K562 (cell line): ENCODE data around the gene DAB1. TPM values are rescaled to one million over a fixed set of nuclear protein-coding genes. Genes with fewer than 3 reads are reported as not detected.

Experiments used
- ATAC-seq: fragments of 200-7000 bp; cut with Tn5 transposase; 3 replicates; pipeline ENCODE4 v1.9.1; 2020; ENCODE audit warnings: moderate library complexity
- BruUV-seq: library from RNA; stranded (reverse); fragments of 400-500 nt; replicated peaks from 2 replicates; lab custom pipeline; 2021; lab: Mats Ljungman, UMichigan
- CTCF ChIA-PET: fragments of 300-600 bp; formaldehyde crosslinking; extraction: SDS; loops from one replicate; lab custom pipeline; 2021; ENCODE audit warnings: low intra/inter-chr PET ratio; lab: Yijun Ruan, JAX
- POLR2A ChIA-PET: fragments of 300-600, 350-650 bp; sonication (Branson Sonifier 250); formaldehyde crosslinking; extraction: SDS; loops from one replicate; lab custom pipeline; 2021; ENCODE audit warnings: antibody characterized with exemption, inconsistent platforms; lab: Yijun Ruan, JAX
- DNase-seq, 4 experiments: peaks; one replicate each; pipeline versions ENCODE4 v3.0.0 to v3.0.0-alpha.2; 2011 to 2018; ENCODE audit warnings: low spot score in 3 of 4, mixed read lengths in 3 of 4; ENCODE audit errors: extremely low read depth in 1 of 4
- FAIRE-seq: peaks from 2 replicates; lab custom pipeline; 2011; peaks lifted over from hg19 to GRCh38; lab: Jason Lieb, UNC
- H2AFZ ChIP-seq: 2 replicates; pipeline ENCODE4 v1.6.0; 2011; ENCODE audit warnings: low read depth, low read length, control low read depth, inconsistent platforms
- H3K27ac ChIP-seq: fragments of 200-600 bp; 3 replicates; pipeline ENCODE4 v1.8.0; 2011; ENCODE audit warnings: low read depth, mild to moderate bottlenecking, control low read depth, inconsistent platforms, low read length, moderate library complexity, mixed read lengths; ENCODE audit errors: extremely low read depth
- H3K27me3 ChIP-seq, 2 experiments: fragments of 300-600 bp in 1 of 2; 2 replicates in 1 of 2; 3 replicates in 1 of 2; pipeline versions ENCODE4 v1.6.0 to v1.8.0; 2011; ENCODE audit warnings: inconsistent platforms in 2 of 2, low read length in 2 of 2, mild to moderate bottlenecking in 1 of 2, mixed read lengths in 1 of 2, moderate library complexity in 1 of 2; ENCODE audit not compliant: control insufficient read depth in 2 of 2, insufficient read depth in 2 of 2
- H3K36me3 ChIP-seq: fragments of 300-600 bp; 3 replicates; pipeline ENCODE4 v1.8.0; 2011; ENCODE audit warnings: mild to moderate bottlenecking, low read length, inconsistent platforms; ENCODE audit not compliant: control insufficient read depth, insufficient read depth
- H3K4me1 ChIP-seq, 2 experiments: fragments of 200-600 bp in 1 of 2; replicated peaks in 1 of 2; 2 replicates in 1 of 2; 3 replicates in 1 of 2; pipeline versions ENCODE4 v1.5.1 to v1.8.0; 2011; ENCODE audit warnings: inconsistent platforms in 2 of 2, low read length in 2 of 2, mild to moderate bottlenecking in 1 of 2, mixed read lengths in 1 of 2, moderate library complexity in 1 of 2; ENCODE audit not compliant: control insufficient read depth in 2 of 2, insufficient read depth in 2 of 2
- H3K4me2 ChIP-seq: 2 replicates; pipeline ENCODE4 v1.6.1; 2011; ENCODE audit warnings: low read length, control low read depth, inconsistent platforms, mixed read lengths; ENCODE audit not compliant: insufficient read depth
- H3K4me3 ChIP-seq: fragments of 200-600 bp; sonication (generic), shearing (Covaris generic); 2 replicates; pipeline ENCODE4 v1.5.1; 2016; ENCODE audit warnings: control low read depth, inconsistent platforms
- H3K79me2 ChIP-seq: fragments of 200-600 bp; 3 replicates; pipeline ENCODE4 v1.8.0; 2011; ENCODE audit warnings: low read length, inconsistent platforms; ENCODE audit not compliant: control insufficient read depth, insufficient read depth
- H3K9ac ChIP-seq, 2 experiments: 2 replicates each; pipeline versions ENCODE4 v1.6.0 to v1.6.1; 2011; ENCODE audit warnings: low read depth in 2 of 2, low read length in 2 of 2, control low read depth in 1 of 2, inconsistent platforms in 1 of 2, mild to moderate bottlenecking in 1 of 2, mixed read lengths in 1 of 2; ENCODE audit not compliant: insufficient read depth in 1 of 2
- H3K9me1 ChIP-seq: one replicate; pipeline ENCODE4 v1.6.0; 2011; ENCODE audit warnings: inconsistent platforms, mild to moderate bottlenecking, low read length, moderate library complexity; ENCODE audit not compliant: control insufficient read depth, insufficient read depth
- H3K9me3 ChIP-seq: replicated peaks from 2 replicates; pipeline ENCODE4 v1.5.1; 2011; ENCODE audit warnings: low read depth, low read length, inconsistent platforms; ENCODE audit not compliant: control insufficient read depth, insufficient read depth
- H4K20me1 ChIP-seq: replicated peaks from 2 replicates; pipeline ENCODE4 v1.6.1; 2011; ENCODE audit warnings: low read length, inconsistent platforms, mixed read lengths; ENCODE audit not compliant: control insufficient read depth, insufficient read depth
- POLR3A ChIP-seq: IDR thresholded peaks from 2 replicates; pipeline ENCODE4 v1.6.1; 2011; ENCODE audit warnings: borderline replicate concordance, mild to moderate bottlenecking, moderate library complexity; ENCODE audit not compliant: insufficient read length, insufficient read depth; ENCODE audit errors: extremely low read depth
- RERE ChIP-seq: sonication (generic); formaldehyde crosslinking; IDR thresholded peaks from 2 replicates; pipeline ENCODE4 v1.8.0; 2023; ENCODE audit warnings: missing genetic modification reagents, mild to moderate bottlenecking, borderline replicate concordance
- TFAP4 ChIP-seq: sonication (generic); formaldehyde crosslinking; IDR thresholded peaks from 2 replicates; pipeline ENCODE4 v1.8.0; 2022; ENCODE audit warnings: missing genetic modification reagents, mild to moderate bottlenecking, moderate library complexity, borderline replicate concordance
- ZFPM2 ChIP-seq: fragments of 250-450 bp; sonication (Bioruptor Pico); IDR thresholded peaks from 2 replicates; pipeline ENCODE4 v1.5.1; 2022; ENCODE audit warnings: mild to moderate bottlenecking
- ZNF316 ChIP-seq: fragments of 450-650 bp; IDR thresholded peaks from 2 replicates; pipeline ENCODE4 v1.6.1; 2016
- ZNF77 ChIP-seq: fragments of 250-450 bp; sonication (Bioruptor Pico); IDR thresholded peaks from 2 replicates; pipeline ENCODE4 v1.5.0; 2020
- WGBS: fragments of 100-300 bp; shearing (Covaris generic); methylation state at CpG from one replicate; pipeline ENCODE4 v1.1.6; 2016; ENCODE audit warnings: low coverage, mixed read lengths; ENCODE audit not compliant: insufficient coverage; ENCODE audit errors: missing lambda C conversion rate; 5-methylcytosine and 5-hydroxymethylcytosine counted together
- in situ Hi-C: fragments of 300-500 bp; cut with MboI; formaldehyde crosslinking; loops from 4 replicates; pipeline ENCODE4 v1.15.0; 2018; ENCODE audit warnings: inconsistent platforms, mixed read lengths
- intact Hi-C: fragments of 100-400 bp; cut with micrococcal nuclease; formaldehyde crosslinking; loops from 2 replicates; pipeline ENCODE4 v1.14.2; 2022
- polyA plus RNA-seq, 8 experiments: library from polyadenylated mRNA; depleted of rRNA in 4 of 8; stranded (reverse) in 5 of 8; unstranded in 3 of 8; fragments of >200 nt; fragmentation: Nextera tagmentation in 2 of 8; fragmentation: Illumina TruSeq in 1 of 8; extraction: Ambion mirVana in 2 of 8; extraction: Trizol in 1 of 8; gene quantifications; 2 replicates each; pipeline versions ENCODE4 v1.2.1 to v1.2.3, GENCODE V29; 2011 to 2014; ENCODE audit warnings: inconsistent platforms in 1 of 8, missing spikeins in 1 of 8
- total RNA-seq, 7 experiments: library from RNA; depleted of rRNA in 6 of 7; stranded (reverse); fragments of >200 nt in 6 of 7; fragmentation: Illumina TruSeq in 2 of 7; extraction: Trizol in 2 of 7; gene quantifications; 2 replicates each; pipeline versions ENCODE4 v1.2.1 to v1.2.3, GENCODE V29; 2011 to 2021; ENCODE audit warnings: low replicate concordance in 1 of 7

Gene DAB1
- total and polyA plus RNA-seq, 9 of the 15 experiments (the other 6 are each of a cell fraction or from before 2014, with no cell fraction given), result not detected

- TF ChIP-seq ZNF316 (no peak), POLR3A (no peak), TFAP4 (no peak)
Observed at GRCh38 chr1:57461405-57461804, 37.5 kb upstream of the DAB1 start (continued).

- Histone ChIP-seq H3K9me3 (no peaks in the 10 kb centered on the region), H3K9me1 (no peaks in the 10 kb centered on the region), H3K27me3 (no peaks in the 10 kb centered on the region), H3K9ac (no peak overlapping the region), H3K4me1 (no peaks in the 10 kb centered on the region), H2AFZ (no peak overlapping the region), H3K27ac (no peak overlapping the region), H3K79me2 (no peaks in the 10 kb centered on the region), H3K4me2 (no peak overlapping the region), H3K4me3 (no peak overlapping the region), H3K36me3 (no peaks in the 10 kb centered on the region), H4K20me1 (no peaks in the 10 kb centered on the region; the same call in 1 of the 2 replicates)
- ATAC-seq, result no peak
- CTCF ChIA-PET, result no interaction called here
- TF ChIP-seq RERE (CRISPR knock-in tag) (no peak), ZNF77 (CRISPR knock-in tag) (no peak), ZFPM2 (no peak)
- no peak for DNase-seq
- POLR2A ChIA-PET, result no interaction called here
- in situ Hi-C loops (no loop called here), intact Hi-C loops (no loop called here)
- FAIRE-seq, result no peak
- BruUV-seq, result no TSS peak
- WGBS, result 2% methylated on average over 5 of the region's 5 CpGs
Observed at GRCh38 chr1:57451516-57451915, 27.7 kb upstream of the DAB1 start.
